Brain microvascular endothelial cell (primary cell): ENCODE measurements around the gene FAM117A.

Experiments
- DNase-seq: peaks from one replicate; pipeline ENCODE4 v3.0.0-alpha.2; 2020
- H3K27ac ChIP-seq: fragments of 250-450 bp; sonication (Bioruptor Pico); 2 replicates; pipeline ENCODE4 v1.5.1; 2020; ENCODE audit warnings: mild to moderate bottlenecking, moderate library complexity
- H3K27me3 ChIP-seq: fragments of 250-450 bp; sonication (Bioruptor Pico); replicated peaks from 2 replicates; pipeline ENCODE4 v1.5.1; 2020; ENCODE audit warnings: mild to moderate bottlenecking
- H3K36me3 ChIP-seq: fragments of 250-450 bp; sonication (Bioruptor Pico); replicated peaks from 2 replicates; pipeline ENCODE4 v1.5.1; 2020; ENCODE audit warnings: mild to moderate bottlenecking
- H3K4me3 ChIP-seq: 2 replicates; pipeline ENCODE4 v1.5.1; 2011; ENCODE audit warnings: low read depth, mild to moderate bottlenecking, control low read depth, low read length, moderate library complexity
- in situ Hi-C: cut with HindIII; loops from 2 replicates; pipeline ENCODE4 v1.10.0; 2017; ENCODE audit warnings: low sequenced_read_pairs, low pct_ligation_motif_present
- TF ChIP-seq, protein P1 (sequence below): IDR thresholded peaks from 2 replicates; pipeline ENCODE4 v1.5.1; 2011; ENCODE audit warnings: low read depth, mild to moderate bottlenecking, moderate library complexity, low read length, control low read depth, inconsistent platforms; ENCODE audit errors: missing control alignments

The FAM117A gene

DNA sequence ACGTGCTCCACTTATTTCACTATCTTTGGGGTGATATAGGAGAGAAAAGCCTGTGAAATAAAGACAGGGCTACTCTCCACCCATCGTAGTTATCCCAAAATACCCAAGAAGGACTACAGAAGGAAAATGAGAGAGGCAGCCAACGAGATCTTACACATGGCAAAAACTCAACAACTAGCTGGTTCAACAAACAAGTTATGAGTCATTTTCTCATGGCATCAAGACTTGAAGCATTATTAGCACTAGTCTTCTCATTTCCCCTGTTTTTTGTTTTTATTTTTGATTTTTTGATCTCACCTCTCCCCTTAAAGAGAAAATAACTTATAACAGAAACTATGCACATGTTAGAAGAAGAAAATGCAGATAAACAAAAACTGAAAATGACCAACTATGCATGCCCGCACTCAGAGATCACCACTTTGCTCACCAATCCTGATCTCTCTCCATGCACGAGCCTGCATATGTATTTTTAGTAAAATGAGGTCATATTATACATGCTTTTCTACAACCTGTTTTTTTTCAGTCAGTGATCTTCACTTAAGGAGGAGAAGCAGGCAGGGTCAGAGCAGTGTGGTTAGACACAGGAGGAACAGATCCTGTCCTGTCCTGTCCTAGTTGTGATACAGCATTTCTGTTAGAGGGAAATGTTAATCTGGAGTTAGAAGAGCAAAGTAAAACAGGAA lies 22.8 kb downstream of the FAM117A start:
- no peak for DNase-seq
- TF ChIP-seq, protein P1, sequence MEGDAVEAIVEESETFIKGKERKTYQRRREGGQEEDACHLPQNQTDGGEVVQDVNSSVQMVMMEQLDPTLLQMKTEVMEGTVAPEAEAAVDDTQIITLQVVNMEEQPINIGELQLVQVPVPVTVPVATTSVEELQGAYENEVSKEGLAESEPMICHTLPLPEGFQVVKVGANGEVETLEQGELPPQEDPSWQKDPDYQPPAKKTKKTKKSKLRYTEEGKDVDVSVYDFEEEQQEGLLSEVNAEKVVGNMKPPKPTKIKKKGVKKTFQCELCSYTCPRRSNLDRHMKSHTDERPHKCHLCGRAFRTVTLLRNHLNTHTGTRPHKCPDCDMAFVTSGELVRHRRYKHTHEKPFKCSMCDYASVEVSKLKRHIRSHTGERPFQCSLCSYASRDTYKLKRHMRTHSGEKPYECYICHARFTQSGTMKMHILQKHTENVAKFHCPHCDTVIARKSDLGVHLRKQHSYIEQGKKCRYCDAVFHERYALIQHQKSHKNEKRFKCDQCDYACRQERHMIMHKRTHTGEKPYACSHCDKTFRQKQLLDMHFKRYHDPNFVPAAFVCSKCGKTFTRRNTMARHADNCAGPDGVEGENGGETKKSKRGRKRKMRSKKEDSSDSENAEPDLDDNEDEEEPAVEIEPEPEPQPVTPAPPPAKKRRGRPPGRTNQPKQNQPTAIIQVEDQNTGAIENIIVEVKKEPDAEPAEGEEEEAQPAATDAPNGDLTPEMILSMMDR, result no peak
- no peak overlapping the region for H3K27ac ChIP-seq
- H3K27me3 ChIP-seq, result no peaks in the 10 kb centered on the region
- H3K36me3 ChIP-seq, result no peaks in the 10 kb centered on the region
- no peak overlapping the region for H3K4me3 ChIP-seq
- in situ Hi-C loops, result no loop called here

DNA sequence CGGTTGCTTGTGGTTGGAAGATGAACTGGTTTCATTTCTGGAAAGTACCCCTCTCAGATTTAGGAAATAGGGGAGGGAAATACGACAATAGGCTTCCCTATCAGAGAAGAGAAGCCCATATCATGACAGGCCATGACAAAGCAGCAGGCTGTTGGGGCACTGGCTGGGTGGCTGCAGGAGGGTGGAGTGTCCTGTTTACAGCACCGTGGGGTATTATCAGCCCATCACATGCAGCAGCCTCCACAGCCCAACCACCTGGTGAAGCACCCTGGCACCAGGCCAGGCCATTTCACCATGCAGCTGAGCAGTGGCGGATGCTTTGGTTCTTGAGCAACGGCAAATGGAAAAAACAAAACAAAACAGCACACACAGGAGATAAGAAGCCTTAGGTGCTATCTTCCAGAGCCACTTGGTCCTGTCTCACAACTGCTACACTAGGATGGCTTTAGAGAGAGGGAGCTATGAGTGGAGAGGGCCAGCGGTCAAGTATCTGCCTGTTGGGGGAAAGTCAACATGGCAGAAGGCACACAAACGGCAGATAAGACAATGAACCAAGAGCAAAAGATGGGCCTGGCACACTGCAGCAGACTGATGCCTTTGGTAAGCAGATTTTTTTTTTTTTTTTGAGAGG lies 24.2 kb downstream of the FAM117A start:
- Histone ChIP-seq H3K27ac (no peak overlapping the region), H3K27me3 (no peaks in the 10 kb centered on the region), H3K4me3 (no peak overlapping the region), H3K36me3 (no peaks in the 10 kb centered on the region)
- in situ Hi-C loops, result no loop called here
- DNase-seq, result no peak
- TF ChIP-seq, protein P1, result no peak

DNA sequence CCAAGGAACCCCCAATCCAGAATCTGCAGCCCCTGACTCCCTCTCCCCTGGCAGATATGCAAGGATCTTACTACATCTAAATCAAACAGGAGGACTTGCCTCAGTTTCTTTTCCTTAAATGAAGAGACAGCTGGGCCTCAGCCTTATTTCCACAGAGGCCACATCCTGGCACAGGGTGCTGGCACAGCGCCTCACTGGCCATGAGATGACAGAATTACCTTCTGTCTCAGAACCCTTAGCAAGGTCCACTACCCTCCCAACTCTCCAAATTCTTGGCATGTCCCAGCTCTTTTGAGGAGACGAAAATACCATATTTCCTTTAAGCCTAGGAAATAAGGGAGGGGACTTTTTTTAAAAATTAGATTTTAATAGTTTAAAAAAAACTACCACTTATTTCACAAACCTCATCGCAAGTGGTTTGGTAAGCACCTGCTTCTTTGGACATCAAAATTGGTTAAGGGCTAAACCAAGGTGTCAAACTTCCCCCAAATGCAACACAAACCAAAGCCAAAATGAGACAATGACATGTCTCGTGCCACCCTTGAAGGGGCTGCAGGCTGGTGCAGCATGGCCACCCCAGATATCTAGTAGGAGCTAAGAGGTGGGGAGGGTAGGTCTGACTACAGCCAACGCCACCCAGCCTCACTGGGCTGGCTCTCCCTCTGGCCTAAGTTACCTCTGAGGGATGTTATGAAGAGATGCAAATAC lies 25.3 kb downstream of the FAM117A start:
- TF ChIP-seq, protein P1, result no peak
- H3K4me3 ChIP-seq, result no peak overlapping the region
- H3K27ac ChIP-seq, result no peak overlapping the region
- no peaks in the 10 kb centered on the region for H3K27me3 ChIP-seq
- no peaks in the 10 kb centered on the region for H3K36me3 ChIP-seq
- DNase-seq, result no peak
- in situ Hi-C loops, result no loop called here

DNA sequence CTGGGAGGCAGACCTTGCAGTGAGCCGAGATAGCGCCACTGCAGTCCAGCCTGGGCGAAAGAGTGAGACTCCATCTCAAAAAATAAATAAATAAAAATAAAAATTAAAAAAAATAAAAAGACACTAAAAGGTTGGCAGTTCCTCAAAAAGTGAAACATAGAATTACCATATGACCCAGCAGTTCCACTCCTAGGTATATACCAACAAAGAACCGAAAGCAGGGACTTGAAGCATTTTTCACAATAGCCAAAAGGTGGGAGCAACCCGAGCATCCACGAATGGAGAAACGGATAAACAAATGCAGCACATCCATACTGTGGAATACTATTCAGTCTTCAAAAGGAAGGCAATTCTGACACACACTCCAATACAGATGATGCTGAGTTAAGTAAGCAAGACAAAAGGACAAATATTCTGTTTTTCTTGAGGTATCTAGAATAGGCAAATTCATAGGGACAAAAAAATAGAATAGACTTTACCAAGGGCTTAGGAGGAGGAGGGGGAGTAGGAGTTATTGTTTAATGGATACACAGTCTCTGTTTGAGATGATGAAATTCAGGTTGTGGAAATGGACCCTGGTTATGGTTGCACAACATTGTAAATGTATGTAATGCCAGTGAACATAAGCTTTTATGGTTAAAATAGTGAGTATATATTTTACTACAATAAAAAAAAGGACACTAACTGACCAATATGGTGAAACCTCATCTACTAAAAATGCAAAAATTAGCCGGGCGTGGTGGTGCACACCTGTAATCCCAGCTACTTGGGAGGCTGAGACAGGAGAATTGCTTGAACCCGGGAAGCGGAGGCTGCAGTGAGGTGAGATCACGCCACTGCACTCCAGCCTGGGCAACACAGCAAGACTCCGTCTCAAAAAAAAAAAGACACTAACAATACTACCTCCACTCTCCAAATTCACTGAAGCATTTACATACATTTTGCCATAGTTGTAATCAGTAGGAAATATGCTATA lies 29.1 kb downstream of the FAM117A start:
- no peak overlapping the region for H3K27ac ChIP-seq
- H3K27me3 ChIP-seq, result no peaks in the 10 kb centered on the region
- no peak for DNase-seq
- H3K36me3 ChIP-seq, result no peaks in the 10 kb centered on the region
- in situ Hi-C loops, result no loop called here
- no peak overlapping the region for H3K4me3 ChIP-seq
- TF ChIP-seq, protein P1, result no peak

DNA sequence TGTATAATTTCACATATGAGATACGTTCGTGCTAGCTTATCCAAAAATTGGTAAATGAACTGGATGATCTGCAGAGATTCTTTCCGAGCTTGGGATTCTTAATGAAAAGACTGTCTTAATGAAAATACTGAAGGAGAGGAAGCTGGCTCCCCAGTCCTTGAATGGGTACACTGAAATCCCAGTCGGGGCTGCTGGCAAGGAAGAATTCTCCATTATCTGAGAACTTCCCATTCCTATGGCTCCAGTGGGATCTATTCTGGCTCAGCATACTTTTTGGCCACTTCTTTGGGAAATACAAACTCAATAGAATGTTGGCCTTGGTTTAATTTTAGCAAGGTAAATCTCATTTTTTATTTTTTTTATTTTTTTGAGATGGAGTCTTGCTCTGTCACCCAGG lies 32.5 kb downstream of the FAM117A start:
- no peak for DNase-seq
- Histone ChIP-seq H3K36me3 (no peaks in the 10 kb centered on the region), H3K27me3 (no peaks in the 10 kb centered on the region), H3K27ac (no peak overlapping the region), H3K4me3 (no peak overlapping the region)
- TF ChIP-seq, protein P1, result no peak
- in situ Hi-C loops, result no loop called here
